Colon (tissue), 2 donors: ENCODE results near the gene PZP.
A peak's percentile ranks its signal among the peaks of the same experiment; 100 is the strongest.
"Not testable (repeated sequence)": the region's sequence is repeated elsewhere in the genome, so short reads cannot be mapped to it uniquely, and the experiment has no call there.

Experiments
- FAIRE-seq: peaks from 2 replicates; lab custom pipeline; 2012; peaks lifted over from hg19 to GRCh38; lab: Jason Lieb, UNC
- donor health status: control.
- donor health status: control.

The PZP gene

DNA sequence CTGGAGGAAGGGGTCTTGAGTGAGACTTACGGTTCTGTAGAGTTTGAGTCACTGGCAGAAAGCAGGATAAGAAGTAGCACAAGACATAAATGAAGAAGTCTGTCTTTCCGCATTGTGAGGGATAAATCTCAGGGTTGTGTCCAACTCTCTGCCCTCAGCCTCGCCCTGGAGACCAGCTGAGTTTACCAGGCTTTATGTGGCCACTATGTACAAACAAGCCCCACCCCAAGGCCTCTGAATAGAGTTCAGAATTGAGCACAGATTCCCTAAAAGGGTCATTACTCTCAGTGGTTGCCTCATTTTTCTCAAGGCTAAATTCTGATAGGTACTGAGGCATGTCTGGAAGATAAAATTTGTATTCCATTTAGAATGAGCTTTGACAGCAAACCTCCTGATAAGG is at the start of gene PZP:
PZP (minus strand) TSS at position 167 of the 400 bp plus-strand sequence; CDS start at position 113, 54 bp downstream.
- no peak for FAIRE-seq

GRCh38 chr12:9256758-9257405 is 48.7 kb upstream of the PZP start:
- FAIRE-seq = no peak

DNA sequence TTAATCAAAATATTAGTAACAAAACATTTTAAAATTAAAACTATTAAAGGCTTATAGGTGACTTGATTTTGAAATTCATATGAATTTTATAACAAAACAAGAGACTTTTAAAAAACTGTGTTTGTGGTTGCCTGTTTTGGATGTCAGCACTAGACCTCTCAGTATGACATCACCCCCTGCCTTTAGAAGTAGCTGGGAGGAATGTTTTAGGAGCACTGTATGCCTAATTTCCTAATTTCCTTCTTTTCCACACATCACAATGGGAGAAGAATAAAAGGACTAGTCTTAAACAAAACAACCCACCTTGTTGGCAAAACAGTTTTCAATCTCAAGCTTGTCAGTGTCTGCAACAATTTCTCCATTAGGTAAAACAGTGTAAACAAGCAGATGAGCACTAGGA is 48.1 kb upstream of the PZP start:
- no peak for FAIRE-seq

- no peak for FAIRE-seq
These were observed 47.6 kb upstream of the PZP start for GRCh38 chr12:9255837-9256236.

GRCh38 chr12:9253464-9253863 is 45.3 kb upstream of the PZP start:
- no peak for FAIRE-seq

DNA sequence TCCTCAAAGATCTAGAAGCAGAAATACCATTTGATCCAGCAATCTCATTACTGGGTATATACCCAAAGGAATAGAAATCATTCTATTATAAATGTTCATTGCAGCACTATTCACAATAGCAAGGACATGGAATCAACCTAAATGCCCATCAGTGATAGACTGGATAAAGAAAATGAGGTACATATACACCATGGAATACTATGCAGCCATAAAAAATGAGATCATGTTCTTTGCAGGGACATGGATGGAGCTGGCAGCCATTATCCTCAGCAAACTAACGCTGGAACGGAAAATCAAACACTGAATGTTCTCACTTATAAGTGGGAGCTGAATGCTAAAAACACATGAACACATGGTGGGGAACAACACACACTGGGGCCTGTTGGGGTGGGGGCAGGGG is 44.6 kb upstream of the PZP start:
- not testable (repeated sequence) for FAIRE-seq

- FAIRE-seq = peak; percentile 69
These were observed 44.1 kb upstream of the PZP start for GRCh38 chr12:9252256-9252655.

- FAIRE-seq = no peak
These were observed 40.2 kb upstream of the PZP start for GRCh38 chr12:9248435-9248834.

GRCh38 chr12:9244894-9245293 is 36.7 kb upstream of the PZP start:
- no peak for FAIRE-seq

- FAIRE-seq = no peak
These were observed 35.9 kb upstream of the PZP start for GRCh38 chr12:9243999-9244649.

GRCh38 chr12:9241301-9241700 is 33.1 kb upstream of the PZP start:
- FAIRE-seq = no peak

- no peak for FAIRE-seq
These were observed 32.6 kb upstream of the PZP start for GRCh38 chr12:9240776-9241175.

DNA sequence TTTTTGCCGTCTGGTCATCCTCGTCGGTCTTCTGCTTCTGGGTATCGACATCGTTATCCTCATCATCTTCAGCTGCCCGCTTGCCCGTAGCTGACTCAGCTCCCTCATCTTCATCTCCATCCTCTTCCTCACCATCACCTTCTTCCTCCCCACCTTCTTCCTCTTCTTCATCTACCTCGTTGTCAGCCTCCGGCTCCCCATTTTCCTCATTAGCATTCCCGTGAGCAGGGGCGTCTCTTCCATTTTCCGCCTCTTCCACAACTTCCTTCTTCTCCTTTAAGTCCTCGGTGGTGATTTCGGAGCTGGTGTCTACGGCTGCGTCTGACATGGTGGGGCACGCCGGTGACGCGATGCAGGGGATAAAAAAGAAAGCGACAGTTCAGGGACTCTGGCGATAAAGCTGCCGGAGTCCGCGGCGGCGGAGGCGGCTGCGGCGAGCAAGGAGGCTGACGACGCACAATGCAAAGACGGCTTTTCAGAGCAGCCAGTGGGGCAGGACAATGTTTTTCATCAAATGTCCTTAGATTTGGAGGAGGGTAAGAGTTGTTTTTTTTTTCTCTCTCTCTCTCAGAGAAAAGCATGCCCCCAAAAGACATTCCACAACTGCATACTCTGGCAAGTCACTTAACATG is 31.9 kb upstream of the PZP start:
- not testable (repeated sequence) for FAIRE-seq

DNA sequence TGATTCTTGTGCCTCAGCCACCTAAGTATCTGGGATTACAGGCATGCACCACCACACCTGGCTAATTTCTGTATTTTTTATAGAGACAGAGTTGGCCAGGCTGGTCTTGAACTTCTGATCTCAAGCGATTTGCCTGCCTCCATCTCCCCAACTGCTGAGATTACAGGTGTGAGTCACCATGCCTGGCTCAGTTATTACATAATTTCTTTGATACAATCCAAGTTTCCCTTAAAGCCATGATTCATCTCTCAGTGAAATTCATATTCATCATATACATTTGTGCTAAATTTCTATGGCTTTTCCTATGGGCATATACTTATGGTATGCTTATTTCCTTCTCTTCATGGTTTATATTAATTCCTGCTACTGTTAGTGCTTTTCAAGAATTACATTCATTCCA is 29.1 kb upstream of the PZP start:
- no peak for FAIRE-seq

DNA sequence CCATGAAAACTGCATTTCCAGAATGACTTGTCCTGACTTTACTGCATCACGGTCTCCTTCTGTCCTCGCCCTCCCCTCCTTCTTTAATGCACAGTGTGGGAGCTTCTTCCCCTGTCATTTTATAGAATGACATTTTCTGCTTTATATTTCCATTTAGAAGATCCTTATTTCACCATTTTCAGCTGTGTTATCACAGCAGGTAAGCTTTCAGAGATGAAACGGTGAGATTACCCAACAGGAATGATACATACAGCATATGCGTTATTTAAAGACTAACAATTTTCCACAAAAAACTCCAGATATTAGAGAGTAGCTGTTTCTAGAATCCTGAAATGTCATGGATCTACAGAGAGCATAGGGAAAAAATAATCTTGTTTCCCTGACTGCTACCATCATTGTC is 27.3 kb upstream of the PZP start:
- FAIRE-seq = no peak

- no peak for FAIRE-seq
These were observed 19.8 kb upstream of the PZP start for GRCh38 chr12:9227950-9228349.

- FAIRE-seq = no peak
These were observed 15.6 kb upstream of the PZP start for GRCh38 chr12:9223830-9224229.

- no peak for FAIRE-seq
These were observed 13.3 kb upstream of the PZP start for GRCh38 chr12:9221483-9221882.

DNA sequence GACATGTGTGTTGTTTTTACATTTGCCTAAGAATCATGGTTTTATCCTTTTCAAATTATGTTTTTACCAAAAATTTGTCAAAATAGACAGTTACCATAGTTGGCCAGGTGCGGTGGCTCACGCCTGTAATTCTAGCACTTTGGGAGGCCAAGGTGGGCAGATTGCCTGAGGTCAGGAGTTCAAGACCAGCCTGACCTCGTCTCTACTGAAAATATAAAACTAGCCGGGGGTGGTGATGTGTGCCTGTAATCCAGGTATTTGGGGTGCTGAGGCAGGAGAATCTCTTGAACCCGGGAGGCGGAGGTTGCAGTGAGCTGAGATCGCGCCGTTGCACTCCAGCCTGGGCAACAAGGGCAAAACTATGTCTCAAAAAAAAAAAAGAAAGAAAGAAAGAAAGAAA is 12.8 kb upstream of the PZP start:
- not testable (repeated sequence) for FAIRE-seq

DNA sequence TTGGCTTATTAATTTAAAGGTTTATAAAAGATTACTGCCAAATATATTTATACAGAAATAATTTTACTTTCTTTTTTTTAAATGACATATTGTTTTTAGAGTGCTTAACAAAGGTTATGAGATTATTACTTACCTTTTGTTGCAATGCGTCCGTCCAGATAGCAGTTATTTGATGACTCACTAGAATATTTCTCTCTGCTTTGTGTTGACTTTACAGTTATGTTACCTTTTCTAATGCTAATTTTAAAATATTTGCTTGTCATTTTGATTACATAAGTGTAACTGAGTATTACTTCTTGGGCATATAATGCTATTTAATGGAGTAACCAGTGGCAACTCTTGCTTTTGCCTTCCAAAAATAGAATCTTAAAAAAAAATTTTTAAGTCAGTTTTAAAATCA is 6.3 kb upstream of the PZP start:
- no peak for FAIRE-seq

- no peak for FAIRE-seq
These were observed 3.5 kb upstream of the PZP start for GRCh38 chr12:9211687-9212086.

DNA sequence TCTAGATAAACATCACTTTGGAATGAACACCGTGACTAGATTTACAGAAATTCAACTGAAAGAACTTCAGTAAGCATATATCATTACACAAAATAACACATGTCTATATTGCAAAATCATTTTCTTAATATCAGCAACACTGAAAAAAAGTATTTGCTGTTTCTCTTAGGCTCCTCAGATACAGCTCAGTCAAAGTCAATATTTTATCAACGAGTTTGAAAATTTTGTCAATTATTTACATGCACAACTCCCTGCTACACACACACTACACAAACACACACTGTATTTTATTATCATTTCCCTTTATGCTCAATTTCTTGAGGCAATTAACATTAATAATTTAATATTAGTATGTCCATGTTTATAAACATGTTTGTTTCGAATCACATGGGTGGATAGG is 3.8 kb downstream of the PZP start:
- no peak for FAIRE-seq

- FAIRE-seq = no peak
These were observed 10.2 kb downstream of the PZP start for GRCh38 chr12:9198012-9198411.

GRCh38 chr12:9184276-9184675 is 23.9 kb downstream of the PZP start:
- FAIRE-seq = no peak
